A549 treated with Hydrocortisone at 1 μM for 4 hours (cell line): ENCODE results near the gene ATXN7L2. TPM values are rescaled to one million over a fixed set of nuclear protein-coding genes. Genes with fewer than 3 reads are reported as not detected.

ENCODE experiments used
- total RNA-seq: library from RNA; stranded (reverse); fragments of 200-300 nt; extraction: Qiagen RNA extraction; gene quantifications from 5 replicates; pipeline ENCODE4 v1.2.3, GENCODE V29; 2022

The ATXN7L2 gene, protein sequence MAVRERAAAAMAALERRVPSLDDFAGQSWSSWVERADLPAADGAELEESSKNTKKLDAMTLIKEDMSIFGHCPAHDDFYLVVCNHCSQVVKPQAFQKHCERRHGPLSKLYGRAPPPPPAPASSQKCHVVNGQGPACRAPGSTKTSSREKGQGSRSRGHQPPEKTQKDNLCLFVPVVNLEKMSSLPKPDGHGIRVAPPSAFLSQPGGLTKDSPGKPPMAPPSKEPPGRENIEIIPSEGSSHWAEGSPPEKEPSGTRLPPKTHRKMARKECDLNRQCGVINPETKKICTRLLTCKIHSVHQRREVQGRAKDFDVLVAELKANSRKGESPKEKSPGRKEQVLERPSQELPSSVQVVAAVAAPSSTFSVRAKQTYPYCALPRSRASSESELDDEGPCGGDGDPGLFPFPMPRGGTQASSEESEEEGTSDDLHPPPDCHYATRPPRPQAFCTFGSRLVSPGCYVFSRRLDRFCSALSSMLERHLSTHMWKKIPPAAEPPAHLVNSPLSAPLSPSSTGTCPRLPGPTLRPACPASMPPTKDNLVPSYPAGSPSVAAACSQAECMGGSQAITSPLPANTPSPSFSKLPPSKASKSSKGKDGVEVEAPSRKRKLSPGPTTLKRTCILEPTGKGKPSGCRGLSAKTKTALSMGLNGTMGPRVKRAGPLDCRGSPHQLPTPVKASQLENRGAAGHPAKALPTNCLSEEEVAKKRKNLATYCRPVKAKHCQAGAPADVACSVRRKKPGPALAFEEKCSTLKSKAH
- total RNA-seq: 1.5 to 2.4 TPM (median 2.2 TPM) in 5 replicates

DNA sequence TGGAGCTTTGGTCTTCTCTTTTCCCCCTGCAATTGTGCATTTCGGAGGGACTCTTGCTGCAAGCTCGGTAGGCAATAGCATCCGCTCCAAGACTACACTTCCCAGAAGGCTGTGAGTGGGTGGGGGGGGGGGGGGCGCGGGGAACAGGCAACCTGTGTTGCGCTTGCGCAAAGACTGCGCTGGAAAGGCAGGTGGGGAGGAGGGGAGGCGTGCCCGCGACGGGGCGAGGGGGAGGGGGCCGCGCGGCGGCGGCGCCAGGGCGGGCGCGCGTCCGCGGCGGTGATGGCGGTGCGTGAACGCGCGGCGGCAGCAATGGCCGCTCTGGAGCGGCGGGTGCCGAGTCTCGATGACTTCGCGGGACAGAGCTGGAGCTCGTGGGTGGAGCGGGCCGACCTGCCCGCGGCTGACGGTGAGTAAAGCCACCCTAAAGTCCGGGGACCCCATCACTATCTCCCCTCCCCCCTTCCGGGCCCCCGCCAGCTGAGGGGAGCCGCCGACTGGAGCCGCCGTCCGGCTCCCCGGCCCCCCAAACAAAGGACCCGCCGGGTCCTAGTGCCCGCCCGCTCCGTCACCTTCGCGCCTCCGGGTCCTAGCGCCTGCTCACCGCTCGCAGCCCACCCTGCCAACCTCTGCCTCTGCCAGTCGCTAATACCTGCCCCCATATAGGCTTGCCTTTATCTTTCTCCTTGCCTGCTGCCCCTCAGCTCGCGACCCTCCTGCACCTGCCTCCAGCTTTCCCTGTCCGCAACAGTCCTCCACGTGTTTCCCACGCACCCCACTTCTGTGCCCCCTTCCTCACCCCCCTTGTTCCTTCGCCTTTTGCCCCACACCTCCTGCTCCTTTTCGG lies at the start of gene ATXN7L2:
ATXN7L2 (plus strand) TSS at position 234 of the 847 bp plus-strand sequence; CDS start at position 283, 49 bp downstream.

DNA sequence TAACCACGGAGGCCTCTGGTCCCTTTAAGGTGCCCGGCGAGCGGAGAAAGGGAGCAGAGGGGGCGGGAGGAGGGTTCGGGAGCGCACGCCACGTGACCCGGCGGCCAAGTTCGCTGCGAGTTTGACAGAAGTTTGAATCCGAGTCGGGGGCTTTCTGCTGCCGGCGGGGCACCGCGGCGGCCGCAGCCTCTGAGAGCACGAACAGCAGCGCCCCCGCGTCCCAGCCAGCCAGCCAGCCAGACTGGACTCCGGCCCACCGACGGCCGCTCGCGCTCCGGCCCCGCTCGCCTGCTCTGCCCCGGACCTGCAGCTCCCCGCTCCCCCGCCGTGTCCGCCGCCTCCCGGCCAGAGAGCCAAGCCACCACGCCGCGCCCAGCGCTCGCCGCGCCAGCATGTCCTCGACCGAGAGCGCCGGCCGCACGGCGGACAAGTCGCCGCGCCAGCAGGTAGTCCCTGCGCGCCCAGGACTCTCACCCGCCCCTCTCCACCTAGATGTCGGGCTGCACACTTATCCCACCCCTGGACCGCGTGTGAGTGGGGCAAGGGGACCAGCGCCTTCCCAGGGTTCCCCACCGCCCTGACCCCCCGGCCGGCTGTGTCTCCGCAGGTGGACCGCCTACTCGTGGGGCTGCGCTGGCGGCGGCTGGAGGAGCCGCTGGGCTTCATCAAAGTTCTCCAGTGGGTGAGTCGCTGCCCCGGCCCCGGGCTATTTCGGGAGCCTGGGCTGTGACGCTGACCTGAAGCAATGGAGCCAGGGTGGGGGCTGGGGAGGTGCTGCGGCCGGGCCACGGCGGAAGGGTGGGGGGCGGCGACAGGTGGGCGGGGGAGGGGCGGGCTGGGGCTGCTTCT lies 17.0 kb upstream of the ATXN7L2 start, which contains the start of gene SYPL2:
SYPL2 (plus strand) TSS at position 95 of the 849 bp plus-strand sequence; CDS start at position 393, 298 bp downstream.

DNA sequence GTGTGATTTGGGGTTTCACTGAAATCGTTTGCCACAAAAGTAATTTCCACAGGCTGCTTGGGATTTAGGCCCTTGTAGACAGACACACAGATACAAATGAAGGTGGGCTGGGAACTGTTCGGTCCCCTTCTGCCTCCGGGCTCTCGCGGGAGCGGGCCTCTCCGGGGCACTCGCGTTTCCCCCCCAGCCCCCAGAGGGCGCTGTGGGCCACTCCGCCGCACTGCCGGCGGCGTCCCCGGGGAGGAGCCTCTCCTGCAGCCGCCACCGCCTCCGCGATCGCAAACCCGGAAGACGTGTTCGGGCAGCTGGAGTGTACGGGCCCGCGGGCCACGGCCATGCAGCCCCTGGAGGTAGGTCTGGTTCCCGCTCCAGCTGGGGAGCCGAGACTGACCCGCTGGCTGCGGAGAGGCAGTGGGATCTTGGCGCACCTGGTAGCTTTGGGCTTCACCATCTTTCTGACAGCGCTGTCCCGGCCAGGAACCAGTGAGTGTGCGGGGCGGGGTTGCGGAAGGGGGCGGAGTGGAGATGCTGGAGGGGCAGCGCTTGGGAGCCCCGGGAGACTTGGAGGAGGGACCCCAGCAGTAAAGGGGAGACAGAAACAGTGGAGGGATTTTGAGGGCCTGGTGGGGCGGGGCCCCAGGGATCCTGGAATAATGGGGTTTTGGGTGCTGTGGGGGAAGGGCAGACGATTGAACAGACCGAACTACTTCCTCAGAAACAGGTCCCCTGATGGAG lies 10.3 kb downstream of the ATXN7L2 start, which contains the start of gene CYB561D1:
CYB561D1 (plus strand) TSS at position 290 of the 735 bp plus-strand sequence; CDS start at position 336, 46 bp downstream.

DNA sequence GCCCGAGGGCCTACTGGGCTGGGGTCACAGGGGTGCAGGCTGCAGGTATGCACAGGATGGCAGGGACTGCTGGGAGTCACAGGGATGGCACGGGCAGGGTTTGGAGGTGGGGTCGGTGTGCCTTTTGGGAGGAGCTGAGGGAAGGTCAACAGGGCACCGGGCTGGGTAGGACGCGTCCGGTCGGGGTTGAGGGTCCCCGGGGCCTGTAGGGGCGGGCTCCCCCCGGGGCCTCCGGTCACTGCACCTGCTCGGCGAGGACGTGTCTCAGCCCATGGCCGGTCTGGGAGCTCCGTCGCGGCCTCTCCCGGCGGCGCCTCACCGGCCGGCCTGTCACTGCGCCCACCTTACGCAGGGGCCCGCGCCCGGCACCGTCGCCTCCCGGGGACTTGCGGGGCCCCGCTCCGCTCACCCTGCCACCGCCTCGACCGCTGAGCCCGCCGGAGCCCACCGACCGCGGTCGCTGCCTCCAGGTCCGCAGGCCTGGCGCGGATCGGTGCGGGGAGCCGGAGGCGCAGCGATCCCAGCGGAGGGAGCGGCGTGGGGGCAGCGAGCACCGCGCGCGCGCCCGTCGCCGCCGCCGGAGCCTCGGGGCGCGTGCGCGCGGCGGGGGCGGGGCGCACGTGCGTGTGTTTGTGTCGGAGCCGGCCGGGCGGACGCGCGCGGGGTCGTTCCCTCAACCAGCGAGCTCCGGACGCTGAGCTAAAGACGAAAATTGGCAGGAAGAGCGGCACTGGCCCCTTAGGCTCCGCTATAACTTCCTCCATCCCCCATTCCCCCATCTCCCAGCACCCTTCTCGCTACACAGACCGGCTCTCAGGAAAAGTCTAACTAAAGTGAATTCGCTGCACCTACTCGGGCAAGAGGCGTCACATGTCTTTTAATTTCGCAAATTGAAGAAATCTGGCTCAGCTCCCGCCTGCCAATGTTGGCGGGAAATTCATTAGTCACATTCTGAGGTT lies 25.8 kb downstream of the ATXN7L2 start, which contains the start of gene AMIGO1:
AMIGO1 (minus strand) TSS at position 552 of the 959 bp plus-strand sequence. CDS start 815 bp downstream, outside the sequence.

DNA sequence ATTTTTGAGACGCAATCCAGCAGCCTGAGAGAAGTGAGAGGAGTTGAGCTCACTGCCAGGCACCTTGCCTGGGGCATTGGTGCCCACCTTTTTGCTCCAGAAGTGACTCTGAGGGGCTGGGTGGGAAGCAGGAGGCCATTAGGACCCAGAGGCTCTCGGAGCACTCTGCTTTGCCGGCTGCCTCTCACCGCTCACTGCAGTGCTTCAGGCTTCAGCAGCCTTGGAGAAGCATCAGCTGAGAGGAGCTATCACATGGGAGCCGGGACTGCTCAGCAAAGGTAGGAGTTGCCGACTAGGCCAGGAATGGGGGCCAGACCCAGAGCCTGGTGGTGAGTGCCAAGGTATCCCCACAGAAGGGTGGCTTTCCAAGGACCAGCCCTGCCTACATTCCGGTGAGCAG lies 56.0 kb downstream of the ATXN7L2 start, which contains the start of gene GPR61:
GPR61 (plus strand) TSS at position 197 of the 400 bp plus-strand sequence. CDS start 3,151 bp downstream, outside the sequence.

Other genes starting within 250 kb of the ATXN7L2 start
- gene CELSR2, start 234.4 kb upstream of the ATXN7L2 start, total RNA-seq: 3.7 to 4.9 TPM (median 4.8 TPM) in 5 replicates
- gene PSRC1, start 200.8 kb upstream of the ATXN7L2 start, total RNA-seq: 18.9 to 22.7 TPM (median 21.0 TPM) in 5 replicates
- gene MYBPHL, start 176.9 kb upstream of the ATXN7L2 start, total RNA-seq: 0.23 to 0.38 TPM in 2 of 5 replicates, not detected in the others
- 3.7 to 6.1 TPM (median 4.0 TPM) in 5 replicates for gene SORT1, start 86.0 kb upstream of the ATXN7L2 start, total RNA-seq
- gene PSMA5, start 57.5 kb upstream of the ATXN7L2 start, total RNA-seq: 101 to 113 TPM (median 106 TPM) in 5 replicates
- gene SYPL2, start 17.4 kb upstream of the ATXN7L2 start, total RNA-seq: 0.03 to 0.12 TPM (median 0.10 TPM) in 5 replicates
- 4.3 to 4.8 TPM (median 4.6 TPM) in 5 replicates for gene CYB561D1, start 10.2 kb downstream of the ATXN7L2 start, total RNA-seq
- 0.86 to 1.3 TPM (median 1.1 TPM) in 5 replicates for gene AMIGO1, start 25.8 kb downstream of the ATXN7L2 start, total RNA-seq
- not detected in 5 replicates for gene GPR61, start 56.0 kb downstream of the ATXN7L2 start, total RNA-seq
- 4.4 to 6.0 TPM (median 5.2 TPM) in 5 replicates for gene GNAI3, start 64.7 kb downstream of the ATXN7L2 start, total RNA-seq
- 0.09 to 0.10 TPM (median 0.10 TPM) in 3 of 5 replicates, not detected in the others for gene GNAT2, start 135.7 kb downstream of the ATXN7L2 start, total RNA-seq
- gene AMPD2, start 135.9 kb downstream of the ATXN7L2 start, total RNA-seq: 18.7 to 24.9 TPM (median 21.9 TPM) in 5 replicates
- 8.8 to 9.9 TPM (median 8.9 TPM) in 5 replicates for gene GSTM4, start 172.2 kb downstream of the ATXN7L2 start, total RNA-seq
- 3.2 to 4.1 TPM (median 3.5 TPM) in 5 replicates for gene GSTM2, start 184.2 kb downstream of the ATXN7L2 start, total RNA-seq
- not detected in 5 replicates for gene GSTM1, start 203.9 kb downstream of the ATXN7L2 start, total RNA-seq
- gene GSTM5, start 228.3 kb downstream of the ATXN7L2 start, total RNA-seq: not detected in 5 replicates